Left lung (tissue), 10 donors: ENCODE results near the gene NMT2. TPM values are rescaled to one million over a fixed set of nuclear protein-coding genes. Genes with fewer than 3 reads are reported as not detected.

Source experiments
- ATAC-seq: fragments of 200-7000 bp; cut with Tn5 transposase; one replicate; pipeline ENCODE4 v1.9.1; 2020; ENCODE audit warnings: moderate library complexity
- DNase-seq, 4 donors: peaks; one replicate each; pipeline ENCODE4 v3.0.0-alpha.2; 2013 to 2020
- H3K27ac ChIP-seq, 2 donors: fragments of 200-600 bp; sonication (generic) in 1 of 2; one replicate each; pipeline versions ENCODE4 v1.5.0 to v1.8.0; 2020 to 2021
- H3K27me3 ChIP-seq, 2 donors: fragments of 200-600 bp; sonication (generic) in 1 of 2; one replicate each; pipeline versions ENCODE4 v1.5.0 to v1.8.0; 2020 to 2021
- H3K36me3 ChIP-seq, 2 donors: fragments of 200-600 bp; sonication (generic) in 1 of 2; one replicate each; pipeline versions ENCODE4 v1.5.0 to v1.8.0; 2020 to 2021
- H3K4me1 ChIP-seq, 2 donors: fragments of 200-600 bp; one replicate each; pipeline ENCODE4 v1.8.0; 2021
- H3K4me3 ChIP-seq, 2 donors: fragments of 200-600 bp; sonication (generic) in 1 of 2; one replicate each; pipeline versions ENCODE4 v1.5.0 to v1.8.0; 2020 to 2021; ENCODE audit warnings: mild to moderate bottlenecking in 1 of 2
- H3K9me3 ChIP-seq, 2 donors: fragments of 200-600 bp; sonication (generic) in 1 of 2; one replicate each; pipeline versions ENCODE4 v1.5.0 to v1.8.0; 2020 to 2021
- CTCF ChIP-seq, 2 donors: fragments of 200-600 bp; sonication (generic) in 1 of 2; IDR thresholded peaks; one replicate each; pipeline versions ENCODE4 v1.5.0 to v1.8.0; 2021; ENCODE audit warnings: antibody characterized with exemption in 2 of 2
- intact Hi-C, 2 donors: fragments of 100-400 bp; cut with DNase I; formaldehyde crosslinking; loops; one replicate each; pipeline versions ENCODE4 v1.11.2 to v1.14.2; 2022
- polyA plus RNA-seq, 6 donors: library from polyadenylated mRNA; unstranded; fragments of 120-200 nt; gene quantifications; one replicate each; pipeline ENCODE4 v1.2.1, GENCODE V29; 2013; ENCODE audit not compliant: insufficient read length in 6 of 6
- total RNA-seq, 2 donors: library from RNA; stranded (reverse); fragmentation: NEBNext Ultra II Directional; extraction: Animal tissue kit (Norgen Biotek cat#: 25700); gene quantifications; one replicate each; pipeline ENCODE4 v1.2.1, GENCODE V29; 2021
- donor health status: DM: no; HTN: yes; CAD: no.
- donor health status: DM: no; HTN: no; CAD: no.

Gene NMT2
- total and polyA plus RNA-seq, 8 donors, result 9.2 to 38.5 (median 34.7) TPM

GRCh38 chr10:15166325-15166724, 2.2 kb downstream of the NMT2 start:
- H3K27ac ChIP-seq, result no peak overlapping the region
- H3K9me3 ChIP-seq, result no peaks in the 10 kb centered on the region
- ATAC-seq (no peak), DNase-seq (peak in 1 of 4 donors; percentile 7)
- H3K36me3 ChIP-seq, result no peaks in the 10 kb centered on the region
- intact Hi-C loops, result no loop called here
- peaks cover 10 to 31% of the 10 kb centered on the region in 2 donors for H3K4me1 ChIP-seq
- peaks cover 0 to 18% of the 10 kb centered on the region in 2 donors for H3K27me3 ChIP-seq
- H3K4me3 ChIP-seq, result no peak overlapping the region
- no peak for TF ChIP-seq CTCF (IDR thresholded peaks at IDR 0.05)

GRCh38 chr10:15163253-15163828, 5.2 kb downstream of the NMT2 start:
- H3K36me3 ChIP-seq, result no peaks in the 10 kb centered on the region
- H3K27me3 ChIP-seq, result peaks cover 0 to 18% of the 10 kb centered on the region in 2 donors
- H3K9me3 ChIP-seq, result no peaks in the 10 kb centered on the region
- ATAC-seq (no peak), DNase-seq (no peak)
- no peak overlapping the region for H3K27ac ChIP-seq
- TF ChIP-seq CTCF (IDR thresholded peaks at IDR 0.05), result no peak
- H3K4me1 ChIP-seq, result peaks cover 5 to 18% of the 10 kb centered on the region in 2 donors
- H3K4me3 ChIP-seq, result no peak overlapping the region
- intact Hi-C loops, result no loop called here

- intact Hi-C loops, result no loop called here
- H3K9me3 ChIP-seq, result no peaks in the 10 kb centered on the region
- no peak overlapping the region for H3K4me3 ChIP-seq
- ATAC-seq (no peak), DNase-seq (no peak)
- H3K36me3 ChIP-seq, result no peaks in the 10 kb centered on the region
- H3K27ac ChIP-seq, result no peak overlapping the region
- no peaks in the 10 kb centered on the region for H3K27me3 ChIP-seq
- no peak for TF ChIP-seq CTCF (IDR thresholded peaks at IDR 0.05)
- H3K4me1 ChIP-seq, result peaks cover 0 to 4% of the 10 kb centered on the region in 2 donors
These were observed 9.5 kb downstream of the NMT2 start for GRCh38 chr10:15158972-15159371.

GRCh38 chr10:15158448-15158847, 10.0 kb downstream of the NMT2 start:
- intact Hi-C loops, result no loop called here
- Histone ChIP-seq H3K4me3 (no peak overlapping the region), H3K4me1 (peaks cover 0 to 4% of the 10 kb centered on the region in 2 donors), H3K27ac (no peak overlapping the region), H3K27me3 (no peaks in the 10 kb centered on the region), H3K36me3 (no peaks in the 10 kb centered on the region), H3K9me3 (no peaks in the 10 kb centered on the region)
- TF ChIP-seq CTCF (IDR thresholded peaks at IDR 0.05), result no peak
- DNase-seq (no peak), ATAC-seq (no peak)

- Histone ChIP-seq H3K4me3 (no peak overlapping the region), H3K4me1 (no peaks in the 10 kb centered on the region), H3K9me3 (no peaks in the 10 kb centered on the region), H3K27ac (no peak overlapping the region), H3K36me3 (no peaks in the 10 kb centered on the region), H3K27me3 (no peaks in the 10 kb centered on the region)
- intact Hi-C loops, result no loop called here
- no peak for DNase-seq
- no peak for TF ChIP-seq CTCF (IDR thresholded peaks at IDR 0.05)
- no peak for ATAC-seq
These were observed 12.4 kb downstream of the NMT2 start for GRCh38 chr10:15155978-15156656.
